HEK293 (cell line): ENCODE results near the gene SRRM2.

Source experiments
- BCL11A ChIP-seq: fragments of 450-650 bp; formaldehyde crosslinking; IDR thresholded peaks from 2 replicates; pipeline ENCODE4 v1.5.1; 2016; ENCODE audit warnings: low read depth, missing biosample characterization, missing genetic modification characterization
- EGR2 ChIP-seq: fragments of 450-650 bp; formaldehyde crosslinking; IDR thresholded peaks from 2 replicates; pipeline ENCODE4 v1.5.1; 2016; ENCODE audit warnings: low read depth, missing biosample characterization, missing genetic modification characterization
- GLI4 ChIP-seq: fragments of 450-650 bp; formaldehyde crosslinking; IDR thresholded peaks from 2 replicates; pipeline ENCODE4 v1.5.1; 2016; ENCODE audit warnings: missing biosample characterization, missing genetic modification characterization
- GLIS2 ChIP-seq: fragments of 450-650 bp; formaldehyde crosslinking; IDR thresholded peaks from 2 replicates; pipeline ENCODE4 v1.5.1; 2016; ENCODE audit warnings: missing biosample characterization, missing genetic modification characterization
- KLF7 ChIP-seq: fragments of 450-650 bp; formaldehyde crosslinking; IDR thresholded peaks from 2 replicates; pipeline ENCODE4 v1.5.1; 2016; ENCODE audit warnings: missing biosample characterization, missing genetic modification characterization, borderline replicate concordance
- KLF9 ChIP-seq: fragments of 450-650 bp; formaldehyde crosslinking; IDR thresholded peaks from 2 replicates; pipeline ENCODE4 v1.5.1; 2016; ENCODE audit warnings: missing biosample characterization, missing genetic modification characterization, low read depth
- SALL2 ChIP-seq: fragments of 450-650 bp; formaldehyde crosslinking; IDR thresholded peaks from 2 replicates; pipeline ENCODE4 v1.5.0; 2017; ENCODE audit warnings: missing biosample characterization, mild to moderate bottlenecking, missing genetic modification characterization, borderline replicate concordance
- YY2 ChIP-seq: fragments of 450-650 bp; formaldehyde crosslinking; IDR thresholded peaks from 2 replicates; pipeline ENCODE4 v1.5.1; 2016; ENCODE audit warnings: missing biosample characterization, missing genetic modification characterization
- ZBTB20 ChIP-seq: fragments of 450-650 bp; formaldehyde crosslinking; IDR thresholded peaks from 2 replicates; pipeline ENCODE4 v1.5.1; 2016; ENCODE audit warnings: missing biosample characterization, missing genetic modification characterization
- ZFHX2 ChIP-seq: fragments of 450-650 bp; formaldehyde crosslinking; conservative IDR thresholded peaks from 2 replicates; pipeline ENCODE4 v1.5.1; 2016; ENCODE audit warnings: missing biosample characterization, missing genetic modification characterization
- ZFP69B ChIP-seq: fragments of 450-650 bp; formaldehyde crosslinking; IDR thresholded peaks from 2 replicates; pipeline ENCODE4 v1.5.1; 2016; ENCODE audit warnings: missing biosample characterization, missing genetic modification characterization
- ZNF140 ChIP-seq: fragments of 450-650 bp; formaldehyde crosslinking; IDR thresholded peaks from 2 replicates; pipeline ENCODE4 v1.5.1; 2016; ENCODE audit warnings: missing biosample characterization, missing genetic modification characterization
- ZNF239 ChIP-seq: fragments of 450-650 bp; formaldehyde crosslinking; IDR thresholded peaks from 2 replicates; pipeline ENCODE4 v1.5.1; 2016; ENCODE audit warnings: missing biosample characterization, missing genetic modification characterization
- ZNF433 ChIP-seq: fragments of 450-650 bp; formaldehyde crosslinking; IDR thresholded peaks from 2 replicates; pipeline ENCODE4 v1.5.1; 2016; ENCODE audit warnings: missing biosample characterization, missing genetic modification characterization, low read depth
- ZNF514 ChIP-seq: fragments of 450-650 bp; formaldehyde crosslinking; IDR thresholded peaks from 2 replicates; pipeline ENCODE4 v1.5.1; 2016; ENCODE audit warnings: missing biosample characterization, missing genetic modification characterization
- ZNF529 ChIP-seq: fragments of 450-650 bp; formaldehyde crosslinking; IDR thresholded peaks from 2 replicates; pipeline ENCODE4 v1.5.1; 2017; ENCODE audit warnings: missing genetic modification characterization, missing biosample characterization; ENCODE audit not compliant: insufficient replicate concordance
- ZNF585B ChIP-seq: fragments of 450-650 bp; formaldehyde crosslinking; IDR thresholded peaks from 2 replicates; pipeline ENCODE4 v1.5.1; 2016; ENCODE audit warnings: missing biosample characterization, missing genetic modification characterization
- ZNF707 ChIP-seq: fragments of 450-650 bp; formaldehyde crosslinking; IDR thresholded peaks from 2 replicates; pipeline ENCODE4 v1.5.1; 2016; ENCODE audit warnings: missing biosample characterization, missing genetic modification characterization
- ZNF768 ChIP-seq: fragments of 450-650 bp; formaldehyde crosslinking; IDR thresholded peaks from 2 replicates; pipeline ENCODE4 v1.5.1; 2018; ENCODE audit warnings: missing biosample characterization, mild to moderate bottlenecking, missing genetic modification characterization
- TF ChIP-seq, protein P1 (sequence below): fragments of 450-650 bp; formaldehyde crosslinking; IDR thresholded peaks from 2 replicates; pipeline ENCODE4 v1.5.1; 2016; ENCODE audit warnings: missing biosample characterization, missing genetic modification characterization
- TF ChIP-seq, protein P2 (sequence below): fragments of 450-650 bp; formaldehyde crosslinking; IDR thresholded peaks from 2 replicates; pipeline ENCODE4 v1.5.1; 2016; ENCODE audit warnings: missing biosample characterization, missing genetic modification characterization
- TF ChIP-seq, protein P3 (sequence below): fragments of 450-650 bp; formaldehyde crosslinking; IDR thresholded peaks from 2 replicates; pipeline ENCODE4 v1.5.1; 2016; ENCODE audit warnings: missing biosample characterization, missing genetic modification characterization
- TF ChIP-seq, protein P4 (sequence below): fragments of 450-650 bp; formaldehyde crosslinking; IDR thresholded peaks from 2 replicates; pipeline ENCODE4 v1.5.1; 2016; ENCODE audit warnings: missing biosample characterization, missing genetic modification characterization
- TF ChIP-seq, protein P5 (sequence below): fragments of 450-650 bp; formaldehyde crosslinking; IDR thresholded peaks from 2 replicates; pipeline ENCODE4 v1.5.1; 2016; ENCODE audit warnings: missing biosample characterization, missing genetic modification characterization
- TF ChIP-seq, protein P6 (sequence below): fragments of 450-650 bp; formaldehyde crosslinking; IDR thresholded peaks from 2 replicates; pipeline ENCODE4 v1.5.1; 2017; ENCODE audit warnings: missing biosample characterization, mild to moderate bottlenecking, missing genetic modification characterization, moderate library complexity
- TF ChIP-seq, protein P7 (sequence below): fragments of 450-650 bp; formaldehyde crosslinking; IDR thresholded peaks from 2 replicates; pipeline ENCODE4 v1.5.1; 2016; ENCODE audit warnings: missing biosample characterization, missing genetic modification characterization
- TF ChIP-seq, protein P8 (sequence below): fragments of 450-650 bp; formaldehyde crosslinking; IDR thresholded peaks from 2 replicates; pipeline ENCODE4 v1.5.1; 2016; ENCODE audit warnings: missing biosample characterization, missing genetic modification characterization

SRRM2 gene

DNA sequence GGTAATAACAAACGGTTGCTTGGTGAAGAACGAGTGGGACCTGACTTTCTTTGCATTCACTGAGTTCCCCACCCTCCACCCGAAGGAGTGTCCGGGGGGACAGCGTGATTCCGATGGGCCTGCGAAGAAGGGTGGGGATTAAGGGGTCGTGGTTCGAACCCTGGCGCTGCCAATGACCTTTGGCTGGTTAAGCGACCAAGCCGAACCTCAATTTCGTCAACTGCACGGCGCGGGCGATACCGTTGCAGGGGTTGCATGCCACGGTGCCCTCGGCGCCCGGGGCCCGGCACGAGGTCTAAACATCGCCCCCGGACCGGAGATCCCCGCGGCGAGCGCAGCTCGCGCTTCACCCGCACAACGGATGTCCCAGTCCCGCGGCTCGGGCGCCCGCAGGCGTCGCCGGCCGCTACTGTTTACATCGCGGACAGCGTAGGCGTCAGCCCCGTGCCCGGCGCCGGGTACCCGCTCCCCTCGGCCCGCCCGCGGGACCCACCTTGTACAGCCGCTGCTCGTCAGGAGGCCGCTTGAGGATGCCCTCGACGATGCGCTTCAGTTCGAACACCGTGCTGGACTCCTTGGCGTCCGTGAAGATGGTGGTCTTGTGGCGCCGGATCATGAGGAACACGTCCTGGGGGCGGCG lies 24.2 kb downstream of the SRRM2 start (continued):
- TF ChIP-seq ZFP69B (tag by site-specific recombination) (peak; percentile 84), ZNF529 (tag by site-specific recombination) (no peak), ZNF239 (tag by site-specific recombination) (no peak), ZFHX2 (tag by site-specific recombination) (peak; percentile 86), ZNF768 (tag by site-specific recombination) (no peak), ZNF514 (tag by site-specific recombination) (no peak), GLI4 (no peak), YY2 (no peak), ZNF433 (tag by site-specific recombination) (no peak), BCL11A (tag by site-specific recombination) (no peak), ZNF585B (tag by site-specific recombination) (no peak), GLIS2 (peak; percentile 50; the same call in 1 of the 2 replicates), ZBTB20 (tag by site-specific recombination) (peak; percentile 92), KLF7 (tag by site-specific recombination) (no peak), KLF9 (tag by site-specific recombination) (0 out of 2 replicates have a peak, but pooled peaks have one; percentile 18), SALL2 (tag by site-specific recombination) (no peak), ZNF707 (tag by site-specific recombination) (no peak), ZNF140 (no peak), EGR2 (peak; percentile 55; the same call in 1 of the 2 replicates)
- TF ChIP-seq, protein P1, sequence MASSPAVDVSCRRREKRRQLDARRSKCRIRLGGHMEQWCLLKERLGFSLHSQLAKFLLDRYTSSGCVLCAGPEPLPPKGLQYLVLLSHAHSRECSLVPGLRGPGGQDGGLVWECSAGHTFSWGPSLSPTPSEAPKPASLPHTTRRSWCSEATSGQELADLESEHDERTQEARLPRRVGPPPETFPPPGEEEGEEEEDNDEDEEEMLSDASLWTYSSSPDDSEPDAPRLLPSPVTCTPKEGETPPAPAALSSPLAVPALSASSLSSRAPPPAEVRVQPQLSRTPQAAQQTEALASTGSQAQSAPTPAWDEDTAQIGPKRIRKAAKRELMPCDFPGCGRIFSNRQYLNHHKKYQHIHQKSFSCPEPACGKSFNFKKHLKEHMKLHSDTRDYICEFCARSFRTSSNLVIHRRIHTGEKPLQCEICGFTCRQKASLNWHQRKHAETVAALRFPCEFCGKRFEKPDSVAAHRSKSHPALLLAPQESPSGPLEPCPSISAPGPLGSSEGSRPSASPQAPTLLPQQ (tag by site-specific recombination) = peak; percentile 83
- TF ChIP-seq, protein P2, sequence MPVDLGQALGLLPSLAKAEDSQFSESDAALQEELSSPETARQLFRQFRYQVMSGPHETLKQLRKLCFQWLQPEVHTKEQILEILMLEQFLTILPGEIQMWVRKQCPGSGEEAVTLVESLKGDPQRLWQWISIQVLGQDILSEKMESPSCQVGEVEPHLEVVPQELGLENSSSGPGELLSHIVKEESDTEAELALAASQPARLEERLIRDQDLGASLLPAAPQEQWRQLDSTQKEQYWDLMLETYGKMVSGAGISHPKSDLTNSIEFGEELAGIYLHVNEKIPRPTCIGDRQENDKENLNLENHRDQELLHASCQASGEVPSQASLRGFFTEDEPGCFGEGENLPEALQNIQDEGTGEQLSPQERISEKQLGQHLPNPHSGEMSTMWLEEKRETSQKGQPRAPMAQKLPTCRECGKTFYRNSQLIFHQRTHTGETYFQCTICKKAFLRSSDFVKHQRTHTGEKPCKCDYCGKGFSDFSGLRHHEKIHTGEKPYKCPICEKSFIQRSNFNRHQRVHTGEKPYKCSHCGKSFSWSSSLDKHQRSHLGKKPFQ (tag by site-specific recombination) = no peak
- TF ChIP-seq, protein P3, sequence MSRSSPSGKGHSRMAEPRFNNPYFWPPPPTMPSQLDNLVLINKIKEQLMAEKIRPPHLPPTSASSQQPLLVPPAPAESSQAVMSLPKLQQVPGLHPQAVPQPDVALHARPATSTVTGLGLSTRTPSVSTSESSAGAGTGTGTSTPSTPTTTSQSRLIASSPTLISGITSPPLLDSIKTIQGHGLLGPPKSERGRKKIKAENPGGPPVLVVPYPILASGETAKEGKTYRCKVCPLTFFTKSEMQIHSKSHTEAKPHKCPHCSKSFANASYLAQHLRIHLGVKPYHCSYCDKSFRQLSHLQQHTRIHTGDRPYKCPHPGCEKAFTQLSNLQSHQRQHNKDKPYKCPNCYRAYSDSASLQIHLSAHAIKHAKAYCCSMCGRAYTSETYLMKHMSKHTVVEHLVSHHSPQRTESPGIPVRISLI (tag by site-specific recombination) = no peak
- TF ChIP-seq, protein P4, sequence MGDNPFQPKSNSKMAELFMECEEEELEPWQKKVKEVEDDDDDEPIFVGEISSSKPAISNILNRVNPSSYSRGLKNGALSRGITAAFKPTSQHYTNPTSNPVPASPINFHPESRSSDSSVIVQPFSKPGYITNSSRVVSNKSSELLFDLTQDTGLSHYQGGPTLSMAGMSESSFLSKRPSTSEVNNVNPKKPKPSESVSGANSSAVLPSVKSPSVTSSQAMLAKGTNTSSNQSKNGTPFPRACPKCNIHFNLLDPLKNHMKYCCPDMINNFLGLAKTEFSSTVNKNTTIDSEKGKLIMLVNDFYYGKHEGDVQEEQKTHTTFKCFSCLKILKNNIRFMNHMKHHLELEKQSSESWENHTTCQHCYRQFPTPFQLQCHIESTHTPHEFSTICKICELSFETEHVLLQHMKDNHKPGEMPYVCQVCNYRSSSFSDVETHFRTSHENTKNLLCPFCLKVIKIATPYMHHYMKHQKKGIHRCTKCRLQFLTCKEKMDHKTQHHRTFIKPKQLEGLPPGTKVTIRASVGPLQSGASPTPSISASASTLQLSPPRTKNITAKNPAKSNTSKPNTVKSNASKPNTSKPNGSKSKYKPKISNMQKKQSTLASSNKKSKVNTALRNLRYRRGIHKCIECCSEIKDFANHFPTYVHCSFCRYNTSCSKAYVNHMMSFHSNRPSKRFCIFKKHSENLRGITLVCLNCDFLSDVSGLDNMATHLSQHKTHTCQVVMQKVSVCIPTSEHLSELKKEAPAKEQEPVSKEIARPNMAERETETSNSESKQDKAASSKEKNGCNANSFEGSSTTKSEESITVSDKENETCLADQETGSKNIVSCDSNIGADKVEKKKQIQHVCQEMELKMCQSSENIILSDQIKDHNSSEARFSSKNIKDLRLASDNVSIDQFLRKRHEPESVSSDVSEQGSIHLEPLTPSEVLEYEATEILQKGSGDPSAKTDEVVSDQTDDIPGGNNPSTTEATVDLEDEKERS (tag by site-specific recombination) = no peak
- TF ChIP-seq, protein P5, sequence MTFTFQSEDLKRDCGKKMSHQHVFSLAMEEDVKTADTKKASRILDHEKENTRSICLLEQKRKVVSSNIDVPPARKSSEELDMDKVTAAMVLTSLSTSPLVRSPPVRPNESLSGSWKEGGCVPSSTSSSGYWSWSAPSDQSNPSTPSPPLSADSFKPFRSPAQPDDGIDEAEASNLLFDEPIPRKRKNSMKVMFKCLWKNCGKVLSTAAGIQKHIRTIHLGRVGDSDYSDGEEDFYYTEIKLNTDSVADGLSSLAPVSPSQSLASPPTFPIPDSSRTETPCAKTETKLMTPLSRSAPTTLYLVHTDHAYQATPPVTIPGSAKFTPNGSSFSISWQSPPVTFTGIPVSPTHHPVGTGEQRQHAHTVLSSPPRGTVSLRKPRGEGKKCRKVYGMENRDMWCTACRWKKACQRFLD (tag by site-specific recombination) = no peak
- TF ChIP-seq, protein P6, sequence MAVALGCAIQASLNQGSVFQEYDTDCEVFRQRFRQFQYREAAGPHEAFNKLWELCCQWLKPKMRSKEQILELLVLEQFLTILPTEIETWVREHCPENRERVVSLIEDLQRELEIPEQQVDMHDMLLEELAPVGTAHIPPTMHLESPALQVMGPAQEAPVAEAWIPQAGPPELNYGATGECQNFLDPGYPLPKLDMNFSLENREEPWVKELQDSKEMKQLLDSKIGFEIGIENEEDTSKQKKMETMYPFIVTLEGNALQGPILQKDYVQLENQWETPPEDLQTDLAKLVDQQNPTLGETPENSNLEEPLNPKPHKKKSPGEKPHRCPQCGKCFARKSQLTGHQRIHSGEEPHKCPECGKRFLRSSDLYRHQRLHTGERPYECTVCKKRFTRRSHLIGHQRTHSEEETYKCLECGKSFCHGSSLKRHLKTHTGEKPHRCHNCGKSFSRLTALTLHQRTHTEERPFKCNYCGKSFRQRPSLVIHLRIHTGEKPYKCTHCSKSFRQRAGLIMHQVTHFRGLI (tag by site-specific recombination) = no peak
- TF ChIP-seq, protein P7, sequence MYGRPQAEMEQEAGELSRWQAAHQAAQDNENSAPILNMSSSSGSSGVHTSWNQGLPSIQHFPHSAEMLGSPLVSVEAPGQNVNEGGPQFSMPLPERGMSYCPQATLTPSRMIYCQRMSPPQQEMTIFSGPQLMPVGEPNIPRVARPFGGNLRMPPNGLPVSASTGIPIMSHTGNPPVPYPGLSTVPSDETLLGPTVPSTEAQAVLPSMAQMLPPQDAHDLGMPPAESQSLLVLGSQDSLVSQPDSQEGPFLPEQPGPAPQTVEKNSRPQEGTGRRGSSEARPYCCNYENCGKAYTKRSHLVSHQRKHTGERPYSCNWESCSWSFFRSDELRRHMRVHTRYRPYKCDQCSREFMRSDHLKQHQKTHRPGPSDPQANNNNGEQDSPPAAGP (tag by site-specific recombination) = 0 out of 2 replicates have a peak, but pooled peaks have one; percentile 41
- TF ChIP-seq, protein P8, sequence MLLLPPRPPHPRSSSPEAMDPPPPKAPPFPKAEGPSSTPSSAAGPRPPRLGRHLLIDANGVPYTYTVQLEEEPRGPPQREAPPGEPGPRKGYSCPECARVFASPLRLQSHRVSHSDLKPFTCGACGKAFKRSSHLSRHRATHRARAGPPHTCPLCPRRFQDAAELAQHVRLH (tag by site-specific recombination) = no peak
